ENCODE results near the gene RNU2-63P.
"Not testable (repeated sequence)": the region's sequence is repeated elsewhere in the genome, so short reads cannot be mapped to it uniquely, and the experiment has no call there.

The RNU2-63P gene

DNA sequence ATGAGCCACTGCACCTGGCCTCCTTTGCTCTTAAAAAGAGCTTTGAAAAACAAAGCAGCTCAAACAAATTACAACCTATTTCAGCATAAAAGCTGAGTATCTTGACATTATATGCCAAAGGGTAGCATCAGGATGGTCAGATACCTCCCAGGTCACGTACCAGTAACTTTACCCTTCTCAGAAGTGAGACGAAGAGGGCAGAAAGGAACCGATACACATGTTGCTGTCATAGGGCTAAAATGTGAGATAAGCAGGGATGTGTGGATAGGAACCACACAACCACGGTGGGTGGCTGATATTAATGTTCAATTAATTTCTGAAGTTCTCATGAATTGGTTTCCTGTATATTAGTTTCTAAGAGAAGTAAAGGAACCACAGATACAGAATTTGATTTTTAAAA lies 12.6 kb upstream of the RNU2-63P start:
- no peak overlapping the region for H3K4me3 ChIP-seq (ENCODE audit: low read depth, low read length)

GRCh38 chr2:88027697-88028389 lies 11.5 kb upstream of the RNU2-63P start:
- no peak overlapping the region for H3K4me3 ChIP-seq (ENCODE audit: low read depth, low read length)
- DNase-seq (ENCODE audit: low read depth): no peak
- TF ChIP-seq, protein P1, sequence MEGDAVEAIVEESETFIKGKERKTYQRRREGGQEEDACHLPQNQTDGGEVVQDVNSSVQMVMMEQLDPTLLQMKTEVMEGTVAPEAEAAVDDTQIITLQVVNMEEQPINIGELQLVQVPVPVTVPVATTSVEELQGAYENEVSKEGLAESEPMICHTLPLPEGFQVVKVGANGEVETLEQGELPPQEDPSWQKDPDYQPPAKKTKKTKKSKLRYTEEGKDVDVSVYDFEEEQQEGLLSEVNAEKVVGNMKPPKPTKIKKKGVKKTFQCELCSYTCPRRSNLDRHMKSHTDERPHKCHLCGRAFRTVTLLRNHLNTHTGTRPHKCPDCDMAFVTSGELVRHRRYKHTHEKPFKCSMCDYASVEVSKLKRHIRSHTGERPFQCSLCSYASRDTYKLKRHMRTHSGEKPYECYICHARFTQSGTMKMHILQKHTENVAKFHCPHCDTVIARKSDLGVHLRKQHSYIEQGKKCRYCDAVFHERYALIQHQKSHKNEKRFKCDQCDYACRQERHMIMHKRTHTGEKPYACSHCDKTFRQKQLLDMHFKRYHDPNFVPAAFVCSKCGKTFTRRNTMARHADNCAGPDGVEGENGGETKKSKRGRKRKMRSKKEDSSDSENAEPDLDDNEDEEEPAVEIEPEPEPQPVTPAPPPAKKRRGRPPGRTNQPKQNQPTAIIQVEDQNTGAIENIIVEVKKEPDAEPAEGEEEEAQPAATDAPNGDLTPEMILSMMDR (IDR thresholded peaks at IDR 0.05; ENCODE audit: low read depth, low read length, missing control alignments): no peak

More for the DNA sequence above, 12.6 kb upstream of the RNU2-63P start:
- TF ChIP-seq, protein P1 (IDR thresholded peaks at IDR 0.05; ENCODE audit: low read depth, low read length, missing control alignments): no peak
- DNase-seq (ENCODE audit: low read depth): no peak

GRCh38 chr2:88024509-88024908 lies 8.2 kb upstream of the RNU2-63P start:
- DNase-seq (ENCODE audit: low read depth): no peak
- TF ChIP-seq, protein P1 (IDR thresholded peaks at IDR 0.05; ENCODE audit: low read depth, low read length, missing control alignments): no peak
- H3K4me3 ChIP-seq (ENCODE audit: low read depth, low read length): no peak overlapping the region

DNA sequence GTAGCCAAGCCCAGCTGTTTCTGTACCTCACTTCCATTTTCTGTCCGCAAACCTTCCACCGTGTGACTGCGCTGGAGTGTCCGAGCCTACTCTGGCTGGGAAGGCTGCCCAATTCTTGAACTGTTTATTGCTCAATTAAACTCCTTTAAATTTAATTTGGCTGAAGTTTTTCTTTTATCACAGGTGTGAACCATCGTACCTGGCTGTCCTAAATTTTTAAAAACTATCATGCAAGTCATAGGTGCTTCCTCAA lies 6.2 kb upstream of the RNU2-63P start:
- TF ChIP-seq, protein P1 (IDR thresholded peaks at IDR 0.05; ENCODE audit: low read depth, low read length, missing control alignments): no peak
- no peak overlapping the region for H3K4me3 ChIP-seq (ENCODE audit: low read depth, low read length)
- DNase-seq (ENCODE audit: low read depth): no peak

DNA sequence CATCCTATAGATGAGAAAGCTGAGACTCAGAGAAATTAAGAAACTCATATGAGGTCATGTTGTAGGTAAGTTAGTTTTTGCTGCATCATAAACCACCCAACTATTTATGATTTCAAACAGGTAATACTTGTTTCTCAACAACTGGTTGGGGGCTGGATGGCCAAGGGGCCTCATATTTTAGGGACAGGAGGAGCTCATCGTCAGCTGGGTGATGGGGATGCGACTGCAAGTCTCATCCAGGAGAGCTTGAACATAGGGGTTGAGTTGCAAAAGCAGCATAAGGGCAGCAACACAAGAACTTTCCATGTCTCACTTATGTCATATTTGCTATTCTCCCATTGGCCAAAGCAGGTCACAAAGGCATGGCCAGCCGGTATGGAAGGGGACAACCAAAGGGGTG lies 3.6 kb upstream of the RNU2-63P start:
- no peak overlapping the region for H3K4me3 ChIP-seq (ENCODE audit: low read depth, low read length)
- DNase-seq (ENCODE audit: low read depth): no peak
- TF ChIP-seq, protein P1 (IDR thresholded peaks at IDR 0.05; ENCODE audit: low read depth, low read length, missing control alignments): no peak

- no peak for DNase-seq (ENCODE audit: low read depth)
- TF ChIP-seq, protein P1 (IDR thresholded peaks at IDR 0.05; ENCODE audit: low read depth, low read length, missing control alignments): no peak
- H3K4me3 ChIP-seq (ENCODE audit: low read depth, low read length): no peak overlapping the region
These were observed 2.6 kb upstream of the RNU2-63P start for GRCh38 chr2:88018909-88019308.

DNA sequence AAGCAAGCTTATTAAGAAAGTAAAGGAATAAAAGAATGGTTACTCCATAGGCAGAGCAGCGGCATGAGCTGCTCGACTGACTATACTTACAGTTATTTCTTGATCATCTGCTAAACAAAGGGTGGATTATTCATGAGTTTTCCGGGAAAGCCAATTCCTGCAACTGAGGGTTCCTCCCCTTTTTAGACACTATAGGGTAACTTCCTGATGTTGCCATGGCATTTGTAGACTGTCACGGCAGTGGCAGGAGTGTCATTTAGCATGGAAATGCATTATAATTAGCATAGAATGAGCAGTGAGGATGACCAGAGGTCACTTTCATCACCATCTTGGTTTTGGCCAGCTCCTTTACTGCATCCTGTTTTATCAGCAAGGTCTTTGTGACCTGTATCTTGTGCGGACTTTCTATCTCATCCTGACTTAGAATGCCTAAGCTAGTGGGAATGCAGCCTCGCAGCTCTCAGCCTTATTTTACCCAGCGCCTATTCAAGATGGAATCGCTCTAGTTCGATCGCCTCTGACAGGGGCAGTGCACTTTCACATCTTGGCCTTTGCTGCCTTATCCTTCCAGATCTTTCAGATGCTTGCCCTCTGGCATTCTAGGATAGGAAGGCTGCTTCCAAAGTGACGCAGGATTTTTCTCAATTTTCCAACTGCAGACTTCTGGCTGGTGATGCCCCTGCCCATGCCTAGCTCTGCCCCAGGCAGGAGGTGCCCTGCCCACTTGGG lies 1.9 kb upstream of the RNU2-63P start:
- H3K4me3 ChIP-seq (ENCODE audit: low read depth, low read length): not testable (repeated sequence)

GRCh38 chr2:88017780-88018038 lies 1.4 kb upstream of the RNU2-63P start:
- H3K4me3 ChIP-seq (ENCODE audit: low read depth, low read length); DNase-seq (ENCODE audit: low read depth): not testable (repeated sequence)

More for the DNA sequence above, 1.9 kb upstream of the RNU2-63P start:
- DNase-seq (ENCODE audit: low read depth): not testable (repeated sequence)
